HepG2 (cell line): ENCODE measurements around the gene GCSAM. TPM values are rescaled to one million over a fixed set of nuclear protein-coding genes. Genes with fewer than 3 reads are reported as not detected.

Experiments
- ATAC-seq: fragments of 200-7000 bp; cut with Tn5 transposase; 3 replicates; pipeline ENCODE4 v1.9.1; 2020; ENCODE audit warnings: mild to moderate bottlenecking, moderate library complexity
- BruUV-seq: library from RNA; stranded (reverse); fragments of 400-500 nt; replicated peaks from 2 replicates; lab custom pipeline; 2021; lab: Mats Ljungman, UMichigan
- CTCF ChIA-PET: fragments of 300-600 bp; formaldehyde crosslinking; extraction: SDS; loops from one replicate; lab custom pipeline; 2021; ENCODE audit warnings: low total read pairs, inconsistent platforms, low intra/inter-chr PET ratio; lab: Yijun Ruan, JAX
- POLR2A ChIA-PET: fragments of 350-600 bp; sonication (Branson Sonifier 250); formaldehyde crosslinking; loops from one replicate; lab custom pipeline; 2020; ENCODE audit warnings: antibody characterized with exemption, inconsistent platforms; lab: Yijun Ruan, JAX
- DNase-seq: peaks from one replicate; pipeline ENCODE4 v3.0.0-alpha.2; 2015; ENCODE audit warnings: low spot score
- FAIRE-seq: peaks from 3 replicates; lab custom pipeline; 2011; peaks lifted over from hg19 to GRCh38; lab: Jason Lieb, UNC
- H2AFZ ChIP-seq: one replicate; pipeline ENCODE4 v1.6.1; 2011; ENCODE audit warnings: low read length, inconsistent platforms
- H3K27ac ChIP-seq: fragments of 300-600 bp; 3 replicates; pipeline ENCODE4 v1.8.0; 2011; ENCODE audit warnings: mixed run types, mild to moderate bottlenecking, mixed read lengths, low read length, inconsistent platforms; ENCODE audit not compliant: insufficient read depth; ENCODE audit errors: extremely low read length
- H3K27me3 ChIP-seq, 2 experiments: fragments of 200-600 bp in 1 of 2; 2 replicates in 1 of 2; 3 replicates in 1 of 2; pipeline versions ENCODE4 v1.6.0 to v1.8.0; 2011; ENCODE audit warnings: low read length in 2 of 2, mild to moderate bottlenecking in 2 of 2, moderate library complexity in 2 of 2, inconsistent platforms in 1 of 2; ENCODE audit not compliant: insufficient read depth in 2 of 2, control insufficient read depth in 1 of 2
- H3K36me3 ChIP-seq, 2 experiments: fragments of 200-600 bp in 1 of 2; replicated peaks in 1 of 2; 2 replicates in 1 of 2; 3 replicates in 1 of 2; pipeline versions ENCODE4 v1.5.1 to v1.8.0; 2011; ENCODE audit warnings: low read length in 2 of 2, inconsistent platforms in 1 of 2; ENCODE audit not compliant: insufficient read depth in 2 of 2, control insufficient read depth in 1 of 2
- H3K4me1 ChIP-seq: 2 replicates; pipeline ENCODE4 v1.5.1; 2012; ENCODE audit warnings: low read length, inconsistent platforms; ENCODE audit not compliant: insufficient read depth
- H3K4me2 ChIP-seq: 2 replicates; pipeline ENCODE4 v1.6.0; 2011; ENCODE audit warnings: low read depth, low read length, inconsistent platforms
- H3K4me3 ChIP-seq, 3 experiments: fragments of 200-600 bp in 1 of 3; sonication (generic), shearing (Covaris generic) in 1 of 3; replicated peaks in 1 of 3; 2 replicates each; pipeline ENCODE4 v1.5.1; 2011 to 2016; ENCODE audit warnings: low read length in 3 of 3, inconsistent platforms in 2 of 3, low read depth in 2 of 3, mild to moderate bottlenecking in 2 of 3, control low read depth in 1 of 3, mixed read lengths in 1 of 3; ENCODE audit not compliant: insufficient read depth in 1 of 3
- H3K79me2 ChIP-seq: one replicate; pipeline ENCODE4 v1.6.1; 2011; ENCODE audit warnings: low read length, inconsistent platforms; ENCODE audit not compliant: insufficient read depth
- H3K9ac ChIP-seq: 2 replicates; pipeline ENCODE4 v1.6.0; 2011; ENCODE audit warnings: mild to moderate bottlenecking, low read depth, low read length, inconsistent platforms; ENCODE audit not compliant: insufficient read depth
- H3K9me3 ChIP-seq: 2 replicates; pipeline ENCODE4 v1.5.1; 2012; ENCODE audit warnings: mild to moderate bottlenecking, low read length
- H4K20me1 ChIP-seq: 2 replicates; pipeline ENCODE4 v1.6.0; 2011; ENCODE audit warnings: inconsistent platforms, mild to moderate bottlenecking, low read length, moderate library complexity; ENCODE audit not compliant: insufficient read depth
- IRF9 ChIP-seq: sonication (generic); formaldehyde crosslinking; IDR thresholded peaks from 2 replicates; pipeline ENCODE4 v1.8.0; 2022; ENCODE audit warnings: missing genetic modification reagents, mild to moderate bottlenecking, borderline replicate concordance
- PAX8 ChIP-seq: sonication (generic); formaldehyde crosslinking; IDR thresholded peaks from 2 replicates; pipeline ENCODE4 v1.8.0; 2022; ENCODE audit warnings: mild to moderate bottlenecking, missing genetic modification reagents, borderline replicate concordance
- PRMT3 ChIP-seq: sonication (generic); formaldehyde crosslinking; IDR thresholded peaks from 2 replicates; pipeline ENCODE4 v1.8.1; 2022; ENCODE audit warnings: low read depth, mild to moderate bottlenecking, moderate library complexity, missing genetic modification reagents, borderline replicate concordance
- PRPF4 ChIP-seq: fragments of 200-400 bp; formaldehyde crosslinking; IDR thresholded peaks from 2 replicates; pipeline ENCODE4 v1.6.1; 2016; ENCODE audit warnings: low read length, low read depth; ENCODE audit not compliant: poor library complexity, severe bottlenecking
- TERF1 ChIP-seq: sonication (generic); formaldehyde crosslinking; IDR thresholded peaks from 2 replicates; pipeline ENCODE4 v1.8.0; 2022; ENCODE audit warnings: mild to moderate bottlenecking, missing genetic modification reagents, moderate library complexity
- ZNF34 ChIP-seq: sonication (generic); formaldehyde crosslinking; IDR thresholded peaks from 2 replicates; pipeline ENCODE4 v1.4.0; 2020; ENCODE audit warnings: mild to moderate bottlenecking, missing genetic modification reagents, borderline replicate concordance
- ZNF343 ChIP-seq: sonication (generic); formaldehyde crosslinking; IDR thresholded peaks from 2 replicates; pipeline ENCODE4 v1.4.0; 2020; ENCODE audit warnings: mild to moderate bottlenecking, missing genetic modification reagents
- ZNF414 ChIP-seq: sonication (generic); formaldehyde crosslinking; IDR thresholded peaks from 2 replicates; pipeline ENCODE4 v1.5.0; 2020; ENCODE audit warnings: missing genetic modification reagents
- ZNF672 ChIP-seq: sonication (generic); formaldehyde crosslinking; IDR thresholded peaks from 2 replicates; pipeline ENCODE4 v1.8.1; 2022; ENCODE audit warnings: missing genetic modification reagents
- ZSCAN21 ChIP-seq: sonication (generic); formaldehyde crosslinking; IDR thresholded peaks from 2 replicates; pipeline ENCODE4 v1.8.0; 2022; ENCODE audit warnings: mild to moderate bottlenecking, missing genetic modification reagents, moderate library complexity, borderline replicate concordance
- WGBS: methylation state at CpG from one replicate; pipeline ENCODE4 v1.1.6; 2017; ENCODE audit warnings: low lambda C conversion rate; 5-methylcytosine and 5-hydroxymethylcytosine counted together
- in situ Hi-C: cut with HindIII; loops from 2 replicates; pipeline ENCODE4 v1.10.0; 2017; ENCODE audit warnings: low pct_unique_long_range_greater_than_20kb; ENCODE audit not compliant: extremely low pct_ligation_motif_present
- intact Hi-C: fragments of 100-400 bp; cut with micrococcal nuclease; formaldehyde crosslinking; loops from one replicate; pipeline ENCODE4 v1.10.0; 2022; ENCODE audit not compliant: unreplicated experiment
- polyA plus RNA-seq, 8 experiments: library from polyadenylated mRNA; depleted of rRNA in 3 of 8; stranded (reverse) in 7 of 8; unstranded in 1 of 8; fragments of >200 nt; fragmentation: Illumina TruSeq in 4 of 8; extraction: Trizol in 4 of 8; gene quantifications; 2 replicates each; pipeline versions ENCODE4 v1.2.1 to v1.2.3, GENCODE V29; 2011 to 2016; ENCODE audit warnings: low read depth in 4 of 8, missing spikeins in 1 of 8, mixed read lengths in 1 of 8; ENCODE audit not compliant: insufficient read depth in 1 of 8
- total RNA-seq, 5 experiments: library from RNA; depleted of rRNA; stranded (reverse); fragments of >200 nt; fragmentation: Illumina TruSeq; extraction: Trizol; gene quantifications; 2 replicates each; pipeline ENCODE4 v1.2.3, GENCODE V29; 2016; ENCODE audit warnings: low read depth in 1 of 5
- TF ChIP-seq, protein P1 (sequence below): IDR thresholded peaks from 2 replicates; pipeline ENCODE4 v1.6.1; 2012; ENCODE audit warnings: low read length, improper control_type of control experiment
- TF ChIP-seq, protein P2 (sequence below): sonication (generic); formaldehyde crosslinking; IDR thresholded peaks from 2 replicates; pipeline ENCODE4 v1.8.1; 2022; ENCODE audit warnings: low read depth, mild to moderate bottlenecking, missing genetic modification reagents
- TF ChIP-seq, protein P3 (sequence below): sonication (generic); formaldehyde crosslinking; conservative IDR thresholded peaks from 2 replicates; pipeline ENCODE4 v1.5.0; 2020; ENCODE audit warnings: missing genetic modification reagents

Gene GCSAM
- total and polyA plus RNA-seq, 2 of the 13 experiments (the other 11 are each of a cell fraction or from before 2014, with no cell fraction given), result not detected

GRCh38 chr3:112171144-112171543 is 38.1 kb upstream of the GCSAM start:
- H3K79me2 ChIP-seq, result no peaks in the 10 kb centered on the region
- no peak for DNase-seq
- ATAC-seq, result no peak
- intact Hi-C loops (no loop called here), in situ Hi-C loops (no loop called here)
- no peaks in the 10 kb centered on the region for H3K4me1 ChIP-seq
- no peak for FAIRE-seq
- ChIA-PET CTCF (no interaction called here), POLR2A (no interaction called here)
- no peaks in the 10 kb centered on the region for H4K20me1 ChIP-seq
- no peak overlapping the region for H3K9ac ChIP-seq
- H3K9me3 ChIP-seq, result no peaks in the 10 kb centered on the region
- no peak overlapping the region for H3K27ac ChIP-seq
- no peaks in the 10 kb centered on the region for H3K36me3 ChIP-seq
- no peak overlapping the region for H2AFZ ChIP-seq
- H3K4me3 ChIP-seq, result no peak overlapping the region
- 17% methylated on average over 3 of the region's 3 CpGs for WGBS
- no TSS peak for BruUV-seq
- H3K27me3 ChIP-seq, result peaks cover 0 to 3% of the 10 kb centered on the region in 2 experiments; a peak in 1 of 5 replicates
- no peak overlapping the region for H3K4me2 ChIP-seq
- TF ChIP-seq ZNF414 (CRISPR knock-in tag), result no peak
- TF ChIP-seq, protein P1, sequence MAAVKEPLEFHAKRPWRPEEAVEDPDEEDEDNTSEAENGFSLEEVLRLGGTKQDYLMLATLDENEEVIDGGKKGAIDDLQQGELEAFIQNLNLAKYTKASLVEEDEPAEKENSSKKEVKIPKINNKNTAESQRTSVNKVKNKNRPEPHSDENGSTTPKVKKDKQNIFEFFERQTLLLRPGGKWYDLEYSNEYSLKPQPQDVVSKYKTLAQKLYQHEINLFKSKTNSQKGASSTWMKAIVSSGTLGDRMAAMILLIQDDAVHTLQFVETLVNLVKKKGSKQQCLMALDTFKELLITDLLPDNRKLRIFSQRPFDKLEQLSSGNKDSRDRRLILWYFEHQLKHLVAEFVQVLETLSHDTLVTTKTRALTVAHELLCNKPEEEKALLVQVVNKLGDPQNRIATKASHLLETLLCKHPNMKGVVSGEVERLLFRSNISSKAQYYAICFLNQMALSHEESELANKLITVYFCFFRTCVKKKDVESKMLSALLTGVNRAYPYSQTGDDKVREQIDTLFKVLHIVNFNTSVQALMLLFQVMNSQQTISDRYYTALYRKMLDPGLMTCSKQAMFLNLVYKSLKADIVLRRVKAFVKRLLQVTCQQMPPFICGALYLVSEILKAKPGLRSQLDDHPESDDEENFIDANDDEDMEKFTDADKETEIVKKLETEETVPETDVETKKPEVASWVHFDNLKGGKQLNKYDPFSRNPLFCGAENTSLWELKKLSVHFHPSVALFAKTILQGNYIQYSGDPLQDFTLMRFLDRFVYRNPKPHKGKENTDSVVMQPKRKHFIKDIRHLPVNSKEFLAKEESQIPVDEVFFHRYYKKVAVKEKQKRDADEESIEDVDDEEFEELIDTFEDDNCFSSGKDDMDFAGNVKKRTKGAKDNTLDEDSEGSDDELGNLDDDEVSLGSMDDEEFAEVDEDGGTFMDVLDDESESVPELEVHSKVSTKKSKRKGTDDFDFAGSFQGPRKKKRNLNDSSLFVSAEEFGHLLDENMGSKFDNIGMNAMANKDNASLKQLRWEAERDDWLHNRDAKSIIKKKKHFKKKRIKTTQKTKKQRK, result no peak
- TF ChIP-seq TERF1, result no peak
- TF ChIP-seq IRF9, result no peak
- no peak for TF ChIP-seq ZNF343 (CRISPR knock-in tag)
- TF ChIP-seq PAX8 (CRISPR knock-in tag), result no peak
- TF ChIP-seq ZNF672 (CRISPR knock-in tag), result no peak
- no peak for TF ChIP-seq ZSCAN21 (CRISPR knock-in tag)
- TF ChIP-seq, protein P2, sequence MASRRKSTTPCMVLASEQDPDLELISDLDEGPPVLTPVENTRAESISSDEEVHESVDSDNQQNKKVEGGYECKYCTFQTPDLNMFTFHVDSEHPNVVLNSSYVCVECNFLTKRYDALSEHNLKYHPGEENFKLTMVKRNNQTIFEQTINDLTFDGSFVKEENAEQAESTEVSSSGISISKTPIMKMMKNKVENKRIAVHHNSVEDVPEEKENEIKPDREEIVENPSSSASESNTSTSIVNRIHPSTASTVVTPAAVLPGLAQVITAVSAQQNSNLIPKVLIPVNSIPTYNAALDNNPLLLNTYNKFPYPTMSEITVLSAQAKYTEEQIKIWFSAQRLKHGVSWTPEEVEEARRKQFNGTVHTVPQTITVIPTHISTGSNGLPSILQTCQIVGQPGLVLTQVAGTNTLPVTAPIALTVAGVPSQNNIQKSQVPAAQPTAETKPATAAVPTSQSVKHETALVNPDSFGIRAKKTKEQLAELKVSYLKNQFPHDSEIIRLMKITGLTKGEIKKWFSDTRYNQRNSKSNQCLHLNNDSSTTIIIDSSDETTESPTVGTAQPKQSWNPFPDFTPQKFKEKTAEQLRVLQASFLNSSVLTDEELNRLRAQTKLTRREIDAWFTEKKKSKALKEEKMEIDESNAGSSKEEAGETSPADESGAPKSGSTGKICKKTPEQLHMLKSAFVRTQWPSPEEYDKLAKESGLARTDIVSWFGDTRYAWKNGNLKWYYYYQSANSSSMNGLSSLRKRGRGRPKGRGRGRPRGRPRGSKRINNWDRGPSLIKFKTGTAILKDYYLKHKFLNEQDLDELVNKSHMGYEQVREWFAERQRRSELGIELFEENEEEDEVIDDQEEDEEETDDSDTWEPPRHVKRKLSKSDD (CRISPR knock-in tag), result no peak
- TF ChIP-seq ZNF34 (CRISPR knock-in tag), result no peak
- TF ChIP-seq, protein P3, sequence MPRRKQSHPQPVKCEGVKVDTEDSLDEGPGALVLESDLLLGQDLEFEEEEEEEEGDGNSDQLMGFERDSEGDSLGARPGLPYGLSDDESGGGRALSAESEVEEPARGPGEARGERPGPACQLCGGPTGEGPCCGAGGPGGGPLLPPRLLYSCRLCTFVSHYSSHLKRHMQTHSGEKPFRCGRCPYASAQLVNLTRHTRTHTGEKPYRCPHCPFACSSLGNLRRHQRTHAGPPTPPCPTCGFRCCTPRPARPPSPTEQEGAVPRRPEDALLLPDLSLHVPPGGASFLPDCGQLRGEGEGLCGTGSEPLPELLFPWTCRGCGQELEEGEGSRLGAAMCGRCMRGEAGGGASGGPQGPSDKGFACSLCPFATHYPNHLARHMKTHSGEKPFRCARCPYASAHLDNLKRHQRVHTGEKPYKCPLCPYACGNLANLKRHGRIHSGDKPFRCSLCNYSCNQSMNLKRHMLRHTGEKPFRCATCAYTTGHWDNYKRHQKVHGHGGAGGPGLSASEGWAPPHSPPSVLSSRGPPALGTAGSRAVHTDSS (CRISPR knock-in tag), result no peak
- no peak for TF ChIP-seq PRMT3 (CRISPR knock-in tag)
- TF ChIP-seq PRPF4, result no peak
